Activated CD8-positive, alpha-beta T cell treated with anti-CD3 and anti-CD28 coated beads, Interleukin-2, amount 10 ng/mL, durations not matched to agents 7 days and 5 days (primary cell): Measurements from ENCODE around the gene PTCD2. TPM values are rescaled to one million over a fixed set of nuclear protein-coding genes. Genes with fewer than 3 reads are reported as not detected.
A peak's percentile ranks its signal among the peaks of the same experiment; 100 is the strongest.

Source experiments
- ATAC-seq: fragments of 150-1000 bp; cut with Tn5 transposase; one replicate; pipeline ENCODE4 v1.10.0; 2021; ENCODE audit warnings: moderate library complexity
- CTCF ChIA-PET: fragments of 350-600 bp; sonication (Branson Sonifier 250); formaldehyde crosslinking; loops from one replicate; lab custom pipeline; 2021; ENCODE audit warnings: antibody characterized with exemption; lab: Charles Lee
- POLR2A ChIA-PET: fragments of 350-600 bp; sonication (Branson Sonifier 250); formaldehyde crosslinking; loops from one replicate; lab custom pipeline; 2021; ENCODE audit warnings: antibody characterized with exemption; lab: Charles Lee
- DNase-seq: peaks from one replicate; pipeline ENCODE4 v3.0.0-alpha.2; 2020
- H3K27ac Mint-ChIP-seq: one replicate; pipeline ENCODE4 v1.8.0; 2021; ENCODE audit warnings: mild to moderate bottlenecking, mixed read lengths
- H3K27me3 Mint-ChIP-seq: one replicate; pipeline ENCODE4 v1.8.0; 2021; ENCODE audit warnings: low read depth, mixed read lengths
- H3K36me3 Mint-ChIP-seq: one replicate; pipeline ENCODE4 v1.8.0; 2021; ENCODE audit warnings: low read depth, mixed read lengths
- H3K4me1 Mint-ChIP-seq: one replicate; pipeline ENCODE4 v1.8.0; 2021; ENCODE audit warnings: low read depth, mixed read lengths
- H3K4me3 Mint-ChIP-seq: one replicate; pipeline ENCODE4 v1.8.0; 2021; ENCODE audit warnings: mild to moderate bottlenecking, mixed read lengths
- H3K9me3 Mint-ChIP-seq: one replicate; pipeline ENCODE4 v1.8.0; 2022; ENCODE audit warnings: mixed read lengths; ENCODE audit not compliant: insufficient read depth
- total RNA-seq, 2 experiments: library from RNA; stranded (reverse); gene quantifications; one replicate each; pipeline ENCODE4 v1.2.3, GENCODE V29; 2021

The PTCD2 gene, protein sequence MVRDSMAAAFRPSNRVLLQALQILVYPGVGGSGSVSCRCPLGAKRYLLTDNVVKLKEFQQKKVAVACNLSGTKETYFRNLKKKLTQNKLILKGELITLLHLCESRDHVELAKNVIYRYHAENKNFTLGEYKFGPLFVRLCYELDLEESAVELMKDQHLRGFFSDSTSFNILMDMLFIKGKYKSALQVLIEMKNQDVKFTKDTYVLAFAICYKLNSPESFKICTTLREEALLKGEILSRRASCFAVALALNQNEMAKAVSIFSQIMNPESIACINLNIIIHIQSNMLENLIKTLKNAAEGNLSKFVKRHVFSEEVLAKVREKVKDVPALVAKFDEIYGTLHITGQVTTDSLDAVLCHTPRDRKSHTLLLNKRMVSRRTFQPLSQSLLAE
- total RNA-seq: 1 to 10 TPM; 8.4 to 9.5 TPM

DNA sequence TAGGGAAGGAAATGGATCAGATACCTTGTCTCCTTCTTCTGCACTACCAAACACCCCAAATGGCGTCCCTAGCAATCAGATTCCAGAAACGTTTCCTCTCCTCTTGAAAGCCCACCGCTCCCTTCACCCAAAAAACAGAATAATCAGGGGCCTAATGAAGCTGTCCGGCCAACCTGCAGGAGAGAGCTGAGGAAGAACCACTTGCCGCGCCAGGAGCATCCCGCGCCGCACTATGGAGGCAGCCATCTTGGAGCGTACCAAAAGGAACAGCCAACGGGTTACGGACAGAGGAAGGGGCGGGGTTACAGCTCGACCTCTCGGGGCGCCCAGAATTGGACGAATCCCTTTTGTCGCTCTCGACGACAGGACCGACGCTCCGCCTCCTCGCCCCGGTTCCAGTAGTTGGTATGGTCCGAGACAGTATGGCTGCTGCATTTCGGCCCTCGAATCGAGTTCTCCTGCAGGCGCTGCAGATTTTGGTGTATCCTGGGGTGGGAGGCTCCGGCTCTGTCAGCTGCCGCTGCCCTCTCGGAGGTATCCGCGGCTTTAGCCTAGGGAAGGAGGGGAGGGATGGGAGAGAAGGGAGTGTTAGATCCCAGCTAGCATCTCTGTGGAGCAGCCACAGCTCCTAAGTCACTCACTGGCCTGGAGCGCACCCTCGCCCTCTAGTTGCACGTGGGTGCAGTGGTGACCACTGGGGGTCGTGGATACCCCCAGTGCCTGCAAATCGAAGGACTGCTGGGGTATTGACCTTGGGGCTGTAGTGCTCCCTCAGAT lies at the start of gene PTCD2, which contains the start of gene MRPS27:
Gene PTCD2 (plus strand): TSS at position 398 of the 777 bp plus-strand sequence. CDS start 10 bp downstream, at position 408.
Gene MRPS27 (minus strand): TSS at position 265 of the 777 bp plus-strand sequence. CDS start 19 bp downstream, at position 246.
- Mint-ChIP-seq H3K27me3 (no peaks in the 10 kb centered on the region), H3K36me3 (peaks cover 26% of the 10 kb centered on the region), H3K4me1 (peaks cover 43% of the 10 kb centered on the region), H3K4me3 (peak within 1 kb of the TSS; percentile 88), H3K27ac (peak within 1 kb of the TSS; percentile 90), H3K9me3 (no peaks in the 10 kb centered on the region)
- CTCF ChIA-PET: interaction anchor here (0.9 to 5.1 kb wide), 5 partner anchors 12 to 538 kb away, joined by 3 to 39 read pairs (median 3); no protein-coding TSS in a partner anchor
- POLR2A ChIA-PET: interaction anchor here (0.6 to 3.8 kb wide), 12 partner anchors 12 to 1180 kb away, joined by 3 to 48 read pairs (median 3); partner anchors contain the start of genes MCCC2 and ZNF366
- DNase-seq (peak; percentile 97), ATAC-seq (peak; percentile 100)

DNA sequence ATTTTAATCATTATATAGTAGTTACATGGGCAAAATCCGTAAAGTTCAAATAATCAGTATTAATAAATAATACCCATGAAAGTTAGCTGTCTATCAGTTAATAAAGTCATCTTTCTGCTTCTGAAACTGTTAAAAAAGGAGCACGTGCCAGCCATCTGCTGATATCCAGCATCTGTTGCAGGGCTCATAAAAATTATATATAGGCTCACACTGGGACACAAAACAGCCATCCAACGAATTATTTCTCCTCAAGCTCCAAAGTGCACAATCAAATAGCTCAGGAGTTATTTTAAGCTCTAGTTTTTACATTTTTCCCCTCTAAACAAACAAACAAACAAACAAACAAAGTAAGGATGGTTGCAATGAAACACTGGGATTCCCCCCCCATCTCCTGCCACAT lies 48.5 kb upstream of the PTCD2 start:
- CTCF ChIA-PET: interaction anchor here (0.6 to 1.7 kb wide), 4 partner anchors 9 to 37 kb away, joined by 3 to 6 read pairs (median 4); no protein-coding TSS in a partner anchor
- no peak for DNase-seq
- Mint-ChIP-seq H3K9me3 (no peaks in the 10 kb centered on the region), H3K4me1 (no peaks in the 10 kb centered on the region), H3K27me3 (no peaks in the 10 kb centered on the region), H3K4me3 (no peak overlapping the region), H3K27ac (no peak overlapping the region), H3K36me3 (peaks cover 12% of the 10 kb centered on the region)
- POLR2A ChIA-PET: no interaction called here
- ATAC-seq: no peak

DNA sequence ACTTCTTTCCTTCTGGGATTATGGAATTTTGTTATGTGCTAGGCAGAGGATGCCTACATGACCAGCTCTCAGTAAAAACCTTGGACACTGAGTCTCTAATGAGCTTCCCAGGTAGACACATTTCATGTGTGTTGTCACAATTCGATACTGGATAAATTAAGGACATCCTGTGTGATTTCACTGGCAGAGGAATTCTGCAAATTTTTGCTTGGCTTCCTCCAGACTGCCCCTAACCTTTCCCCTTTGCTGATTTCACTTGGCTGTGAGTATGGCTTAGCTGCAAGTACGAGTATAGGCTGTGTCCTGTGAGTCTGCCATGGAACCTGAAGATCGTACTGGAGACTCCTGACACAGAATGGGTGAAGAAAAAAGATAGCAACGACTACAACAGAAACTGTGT lies 47.8 kb upstream of the PTCD2 start:
- peaks cover 15% of the 10 kb centered on the region for H3K36me3 Mint-ChIP-seq
- no peaks in the 10 kb centered on the region for H3K4me1 Mint-ChIP-seq
- ChIA-PET POLR2A (no interaction called here), CTCF (interaction anchor here (1.5 kb wide), 1 partner anchor 10 kb away, joined by 3 read pairs; no protein-coding TSS in a partner anchor)
- ATAC-seq (no peak), DNase-seq (no peak)
- H3K27ac Mint-ChIP-seq: no peak overlapping the region
- no peaks in the 10 kb centered on the region for H3K9me3 Mint-ChIP-seq
- H3K4me3 Mint-ChIP-seq: no peak overlapping the region
- no peaks in the 10 kb centered on the region for H3K27me3 Mint-ChIP-seq

DNA sequence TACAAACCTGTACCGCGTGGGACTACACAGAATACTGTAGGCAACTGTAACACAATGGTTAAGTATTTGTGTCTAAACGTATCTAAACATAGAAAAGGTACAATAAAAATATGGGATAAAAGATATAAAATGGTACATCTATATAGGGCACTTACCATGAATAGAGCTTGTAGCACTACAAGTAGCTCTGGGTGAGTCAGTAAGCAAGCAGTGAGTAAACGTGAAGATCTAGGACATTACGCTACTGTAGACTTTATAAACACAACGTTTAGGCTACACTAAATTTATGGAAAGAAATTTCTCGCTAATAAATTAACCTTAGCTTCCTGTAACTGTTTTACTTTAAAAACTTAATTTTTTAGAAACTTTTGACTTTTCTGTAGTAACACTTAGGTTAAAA lies 46.6 kb upstream of the PTCD2 start:
- POLR2A ChIA-PET: no interaction called here
- Mint-ChIP-seq H3K27ac (no peak overlapping the region), H3K36me3 (peaks cover 20% of the 10 kb centered on the region), H3K27me3 (no peaks in the 10 kb centered on the region), H3K4me1 (no peaks in the 10 kb centered on the region), H3K4me3 (no peak overlapping the region), H3K9me3 (no peaks in the 10 kb centered on the region)
- DNase-seq (no peak), ATAC-seq (no peak)
- CTCF ChIA-PET: no interaction called here

DNA sequence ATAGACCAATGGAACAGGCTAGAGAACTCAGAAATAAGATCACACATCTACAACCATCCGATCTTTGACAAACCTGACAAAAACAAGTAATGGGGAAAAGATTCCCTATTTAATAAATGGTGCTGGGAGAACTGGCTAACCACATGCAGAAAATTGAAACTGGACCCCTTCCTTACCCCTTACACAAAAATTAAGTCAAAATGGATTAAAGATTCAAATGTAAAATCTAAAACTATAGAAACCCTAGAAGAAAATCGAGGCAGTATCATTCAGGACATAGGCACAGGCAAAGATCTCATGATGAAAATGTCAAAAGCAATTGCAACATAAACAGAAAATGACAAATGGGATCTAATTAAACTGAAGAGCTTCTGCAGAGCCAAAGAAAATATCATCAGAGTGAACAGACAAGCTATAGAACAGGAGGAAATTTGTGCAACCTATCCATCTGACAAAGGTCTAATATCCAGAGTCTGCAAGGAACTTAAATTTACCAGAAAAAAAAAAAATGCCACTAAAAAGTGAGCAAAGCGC lies 43.9 kb upstream of the PTCD2 start:
- ChIA-PET POLR2A (no interaction called here), CTCF (no interaction called here)
- no peaks in the 10 kb centered on the region for H3K27me3 Mint-ChIP-seq
- no peak overlapping the region for H3K27ac Mint-ChIP-seq
- H3K9me3 Mint-ChIP-seq: no peaks in the 10 kb centered on the region
- no peak overlapping the region for H3K4me3 Mint-ChIP-seq
- H3K36me3 Mint-ChIP-seq: peaks cover 24% of the 10 kb centered on the region
- ATAC-seq: no peak
- DNase-seq: no peak
- H3K4me1 Mint-ChIP-seq: no peaks in the 10 kb centered on the region

DNA sequence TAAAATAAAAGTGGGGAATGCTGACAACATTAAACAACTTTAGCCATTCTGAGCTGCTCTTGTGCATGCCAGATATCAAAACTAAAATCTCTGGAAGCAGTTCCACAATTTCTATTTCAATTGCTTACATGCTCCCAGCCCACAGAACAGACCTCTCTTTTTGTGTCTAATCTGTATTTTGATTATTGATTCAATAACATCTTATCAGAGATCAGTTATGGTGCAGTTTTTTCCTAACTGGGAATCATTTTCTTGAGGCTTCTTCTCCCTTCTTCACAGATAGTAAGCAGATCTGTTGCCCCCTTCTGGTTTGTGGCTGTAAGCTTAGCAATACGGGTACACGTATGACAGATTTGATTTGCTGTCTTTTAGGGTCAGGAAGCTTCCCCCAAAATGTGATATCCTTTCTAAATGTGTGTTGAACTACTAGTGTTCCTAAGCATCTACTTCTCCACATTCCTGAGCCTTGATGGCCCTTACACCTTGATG lies 39.5 kb upstream of the PTCD2 start:
- no peak overlapping the region for H3K4me3 Mint-ChIP-seq
- DNase-seq (no peak), ATAC-seq (no peak)
- no peaks in the 10 kb centered on the region for H3K27me3 Mint-ChIP-seq
- ChIA-PET CTCF (interaction anchor here (1.3 to 1.8 kb wide), 6 partner anchors 9 to 24 kb away, joined by 3 to 5 read pairs (median 4); no protein-coding TSS in a partner anchor), POLR2A (no interaction called here)
- H3K4me1 Mint-ChIP-seq: peaks cover 4% of the 10 kb centered on the region
- peaks cover 31% of the 10 kb centered on the region for H3K36me3 Mint-ChIP-seq
- H3K9me3 Mint-ChIP-seq: no peaks in the 10 kb centered on the region
- H3K27ac Mint-ChIP-seq: no peak overlapping the region

DNA sequence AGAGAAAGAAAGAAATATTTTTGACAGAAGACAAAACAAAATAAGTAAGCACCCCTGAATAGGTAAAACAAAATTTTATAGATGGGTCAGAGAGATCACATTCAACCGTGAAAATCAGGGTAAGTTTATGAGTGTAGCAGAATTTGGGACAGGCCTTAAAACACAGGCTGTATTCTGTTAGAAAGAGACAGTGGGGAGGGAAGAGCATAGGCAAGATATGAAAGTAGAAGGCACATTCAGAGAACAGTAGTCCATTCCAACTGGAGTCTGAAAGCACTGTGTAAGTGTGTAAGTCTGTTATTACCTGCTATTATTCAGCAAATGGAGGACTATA lies 38.8 kb upstream of the PTCD2 start:
- H3K27me3 Mint-ChIP-seq: no peaks in the 10 kb centered on the region
- no peak overlapping the region for H3K4me3 Mint-ChIP-seq
- CTCF ChIA-PET: interaction anchor here (1.6 to 1.8 kb wide), 3 partner anchors 12 to 27 kb away, joined by 4 to 5 read pairs (median 5); no protein-coding TSS in a partner anchor

DNA sequence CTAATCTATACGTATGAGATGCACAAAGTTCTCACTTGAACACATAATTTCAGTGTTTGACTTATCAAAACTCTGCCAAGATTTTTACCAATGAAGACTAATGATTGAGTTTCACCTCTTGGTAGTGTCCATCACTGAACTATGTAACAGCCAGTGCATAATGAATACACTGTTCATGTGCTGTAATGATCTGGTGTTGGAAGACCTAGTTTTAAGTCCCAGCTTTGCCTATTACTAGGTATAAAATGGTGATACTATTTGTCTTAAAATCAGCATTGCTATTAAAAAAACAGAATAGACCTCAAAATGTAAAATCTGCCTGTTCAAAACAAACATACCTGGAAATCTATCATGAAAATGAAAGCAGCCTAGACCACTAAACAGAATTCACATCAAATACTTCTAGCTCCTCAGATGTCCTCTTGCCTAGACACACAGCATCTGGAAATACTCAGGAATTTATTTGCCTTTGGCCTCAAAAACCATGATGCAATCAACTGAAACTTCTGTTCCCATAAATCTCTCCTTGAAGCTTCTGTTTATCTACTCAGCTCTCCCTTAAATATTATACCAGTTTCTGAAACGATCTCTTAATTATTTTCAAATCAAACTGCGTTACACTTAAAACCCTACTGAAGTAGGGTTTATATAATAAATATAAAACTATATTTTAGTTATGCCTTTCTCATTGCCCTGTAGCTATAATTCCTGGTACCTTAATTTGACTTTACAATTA lies 38.2 kb upstream of the PTCD2 start:
- no peak overlapping the region for H3K27ac Mint-ChIP-seq
- H3K4me3 Mint-ChIP-seq: no peak overlapping the region
- H3K9me3 Mint-ChIP-seq: no peaks in the 10 kb centered on the region
- POLR2A ChIA-PET: no interaction called here
- peaks cover 4% of the 10 kb centered on the region for H3K4me1 Mint-ChIP-seq
- H3K36me3 Mint-ChIP-seq: peaks cover 24% of the 10 kb centered on the region
- no peak for DNase-seq
- CTCF ChIA-PET: interaction anchor here (1.1 to 1.8 kb wide), 4 partner anchors 12 to 27 kb away, joined by 4 to 5 read pairs (median 4); no protein-coding TSS in a partner anchor
- ATAC-seq: no peak
- no peaks in the 10 kb centered on the region for H3K27me3 Mint-ChIP-seq

More for the DNA sequence above, 38.8 kb upstream of the PTCD2 start:
- no peak overlapping the region for H3K27ac Mint-ChIP-seq
- ATAC-seq: no peak
- POLR2A ChIA-PET: no interaction called here
- H3K36me3 Mint-ChIP-seq: peaks cover 24% of the 10 kb centered on the region
- no peaks in the 10 kb centered on the region for H3K9me3 Mint-ChIP-seq
- no peak for DNase-seq
- peaks cover 4% of the 10 kb centered on the region for H3K4me1 Mint-ChIP-seq

DNA sequence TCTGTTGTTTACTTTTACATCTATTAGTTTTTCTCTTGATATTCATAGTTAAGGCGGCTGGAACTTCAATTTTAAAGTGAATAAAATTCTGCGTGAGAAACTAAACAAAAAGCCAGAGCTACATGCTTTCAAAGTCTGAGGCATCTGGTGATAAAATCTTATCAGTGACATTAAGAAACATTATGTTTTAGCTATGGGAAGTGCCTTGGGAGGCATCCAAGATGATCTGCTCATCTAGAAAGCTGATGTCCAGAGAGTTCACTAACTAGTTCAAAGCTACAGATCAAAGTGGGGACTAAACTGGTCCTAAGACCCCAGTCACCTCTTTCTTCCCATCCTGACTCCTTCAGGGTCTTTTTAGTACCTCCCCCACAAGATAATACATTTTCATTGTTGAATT lies 37.3 kb upstream of the PTCD2 start:
- Mint-ChIP-seq H3K36me3 (peaks cover 24% of the 10 kb centered on the region), H3K27me3 (no peaks in the 10 kb centered on the region), H3K27ac (no peak overlapping the region), H3K4me3 (no peak overlapping the region), H3K4me1 (peaks cover 4% of the 10 kb centered on the region), H3K9me3 (no peaks in the 10 kb centered on the region)
- DNase-seq (no peak), ATAC-seq (no peak)
- ChIA-PET CTCF (interaction anchor here (1.1 to 1.7 kb wide), 3 partner anchors 13 to 26 kb away, joined by 4 to 5 read pairs (median 4); no protein-coding TSS in a partner anchor), POLR2A (no interaction called here)

DNA sequence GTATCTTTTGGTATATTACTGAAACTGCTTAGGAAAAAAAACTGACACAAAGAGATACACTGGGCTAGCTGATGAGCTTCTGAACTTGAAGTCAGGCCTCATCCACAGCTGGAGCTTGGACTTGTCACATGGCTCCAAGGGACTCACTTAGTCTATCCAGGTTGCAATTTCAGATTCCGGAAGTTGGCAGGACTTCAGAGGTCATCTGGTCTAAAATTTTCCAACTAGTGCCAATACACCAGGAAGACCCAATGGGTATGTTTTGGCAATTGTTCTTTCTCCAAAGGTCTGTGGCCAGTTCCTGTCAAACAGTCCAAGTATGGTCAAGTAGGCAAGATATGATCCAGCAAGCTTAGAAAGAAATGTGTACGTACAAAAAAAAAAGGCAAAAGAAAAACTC lies 36.8 kb upstream of the PTCD2 start:
- Mint-ChIP-seq H3K27ac (no peak overlapping the region), H3K9me3 (no peaks in the 10 kb centered on the region), H3K4me3 (no peak overlapping the region), H3K36me3 (peaks cover 25% of the 10 kb centered on the region), H3K4me1 (peaks cover 4% of the 10 kb centered on the region), H3K27me3 (no peaks in the 10 kb centered on the region)
- CTCF ChIA-PET: interaction anchor here (1.7 kb wide), 2 partner anchors 24 to 26 kb away, joined by 4 to 5 read pairs; no protein-coding TSS in a partner anchor
- DNase-seq: no peak
- no peak for ATAC-seq
- POLR2A ChIA-PET: no interaction called here
